Head of caudate nucleus (tissue), 42 donors: ENCODE data around the gene C19orf67.
"Not testable (repeated sequence)": the region's sequence is repeated elsewhere in the genome, so short reads cannot be mapped to it uniquely, and the experiment has no call there.

Source experiments
- DNase-seq, 42 donors: peaks; one replicate each; pipeline versions ENCODE4 v3.0.0 to v3.0.0-alpha.2; 2020 to 2021; ENCODE audit warnings: mixed read lengths in 7 of 42
- intact Hi-C: fragments of 100-400 bp; cut with DNase I; formaldehyde crosslinking; loops from one replicate; pipeline ENCODE4 v1.15.0; 2022

The C19orf67 gene

GRCh38 chr19:14063105-14063504 lies 22.5 kb downstream of the C19orf67 start:
- no peak for DNase-seq
- intact Hi-C loops, result no loop called here

DNA sequence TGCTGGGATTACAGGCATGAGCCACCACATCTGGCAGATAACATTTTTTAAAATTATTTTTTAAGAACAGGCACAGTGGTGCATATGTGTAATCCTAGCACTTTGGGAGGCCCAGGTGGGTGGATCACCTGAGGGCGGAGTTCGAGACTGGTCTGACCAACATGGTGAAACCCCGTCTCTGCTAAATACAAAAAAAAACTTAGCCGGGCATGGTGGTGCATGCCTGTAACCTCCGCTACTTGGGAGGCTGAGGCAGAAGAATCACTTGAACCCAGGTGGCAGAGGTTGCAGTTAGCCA lies 23.1 kb downstream of the C19orf67 start:
- intact Hi-C loops, result no loop called here
- DNase-seq, result no peak

GRCh38 chr19:14061751-14062557 lies 23.6 kb downstream of the C19orf67 start, which contains the start of gene PALM3:
Gene PALM3, minus strand, starts transcription at chr19:14062076. Its CDS starts 96 bp downstream, at chr19:14061980.
- DNase-seq, result no peak

GRCh38 chr19:14061081-14061749 lies 24.4 kb downstream of the C19orf67 start:
- DNase-seq, result no peak
- intact Hi-C loops, result no loop called here

More at GRCh38 chr19:14061751-14062557, 23.6 kb downstream of the C19orf67 start, which contains the start of gene PALM3:
- intact Hi-C loops, result no loop called here

- intact Hi-C loops, result no loop called here
Observed at GRCh38 chr19:14059652-14060155, 25.9 kb downstream of the C19orf67 start.

GRCh38 chr19:14059093-14059480 lies 26.5 kb downstream of the C19orf67 start:
- intact Hi-C loops, result no loop called here

More at GRCh38 chr19:14059652-14060155, 25.9 kb downstream of the C19orf67 start:
- DNase-seq, result no peak

GRCh38 chr19:14058182-14059092 lies 27.1 kb downstream of the C19orf67 start:
- no peak for DNase-seq
- intact Hi-C loops, result no loop called here

More at GRCh38 chr19:14059093-14059480, 26.5 kb downstream of the C19orf67 start:
- peak in 1 of 42 donors; percentile 40 for DNase-seq

GRCh38 chr19:14056741-14057356 lies 28.7 kb downstream of the C19orf67 start:
- intact Hi-C loops, result no loop called here
- no peak for DNase-seq

GRCh38 chr19:14056069-14056666 lies 29.4 kb downstream of the C19orf67 start:
- intact Hi-C loops, result no loop called here
- no peak for DNase-seq

DNA sequence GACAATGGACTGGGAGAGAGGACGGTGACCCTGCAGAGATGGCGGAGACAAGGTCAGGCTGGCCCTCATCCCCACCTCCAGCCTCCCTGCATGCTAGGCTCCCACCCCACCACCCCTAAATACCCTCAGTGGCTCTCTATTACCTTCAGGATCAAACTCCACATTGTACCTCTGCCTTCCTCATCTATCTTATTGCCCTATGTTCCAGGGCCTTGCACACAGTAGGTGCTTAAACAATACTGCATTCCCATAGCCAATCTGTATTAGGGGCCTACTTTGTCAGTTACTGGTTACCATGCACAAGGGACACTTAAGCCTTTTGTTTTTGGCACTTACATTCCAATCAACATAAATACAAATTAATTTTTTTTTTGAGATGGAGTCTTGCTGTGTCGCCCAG lies 30.2 kb downstream of the C19orf67 start:
- no peak for DNase-seq
- intact Hi-C loops, result no loop called here

DNA sequence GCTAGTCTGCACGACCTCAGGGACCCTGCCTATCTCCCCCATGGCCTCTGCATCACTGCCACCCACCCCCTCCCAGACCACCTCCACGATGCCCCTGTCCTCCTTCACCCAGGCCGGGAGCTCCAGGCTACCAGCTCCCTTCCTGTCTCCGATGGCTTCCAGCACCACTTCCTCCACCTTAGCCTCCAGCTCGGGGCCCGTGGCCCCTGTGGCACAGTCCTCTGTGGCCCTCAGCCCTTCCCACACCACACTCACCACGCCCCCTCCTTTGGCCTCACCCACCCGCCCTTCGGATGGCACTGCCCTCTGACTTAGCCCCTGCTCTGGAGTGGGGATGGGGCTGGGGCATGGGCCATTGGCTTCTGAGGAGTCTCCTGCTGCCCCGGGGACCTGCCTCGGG lies 30.9 kb downstream of the C19orf67 start:
- intact Hi-C loops, result no loop called here

GRCh38 chr19:14054099-14054498 lies 31.5 kb downstream of the C19orf67 start:
- intact Hi-C loops, result no loop called here
- no peak for DNase-seq

More for the DNA sequence above, 30.9 kb downstream of the C19orf67 start:
- DNase-seq, result no peak

DNA sequence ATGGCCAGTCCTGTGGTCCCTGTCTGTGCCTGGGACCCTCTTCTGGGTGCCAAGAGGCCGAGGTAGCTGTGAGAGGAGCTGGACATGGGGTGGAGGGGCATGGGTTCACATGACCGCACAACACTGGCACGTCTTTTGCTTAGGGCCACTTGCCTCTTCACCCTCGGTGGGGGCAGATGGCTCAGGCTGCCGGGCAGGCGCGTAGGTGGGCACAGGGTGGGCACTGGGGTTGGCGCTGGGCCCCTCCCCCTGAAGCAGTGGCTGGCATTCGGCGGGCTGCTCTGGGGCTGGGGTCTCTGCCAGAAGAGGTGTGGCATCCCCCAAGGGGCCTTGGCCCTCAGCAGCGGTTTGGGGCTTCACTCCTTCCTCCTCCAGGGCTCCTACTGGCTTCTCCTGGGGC lies 32.1 kb downstream of the C19orf67 start:
- intact Hi-C loops, result no loop called here
- no peak for DNase-seq

- no peak for DNase-seq
- intact Hi-C loops, result no loop called here
Observed at GRCh38 chr19:14053032-14053431, 32.6 kb downstream of the C19orf67 start.

DNA sequence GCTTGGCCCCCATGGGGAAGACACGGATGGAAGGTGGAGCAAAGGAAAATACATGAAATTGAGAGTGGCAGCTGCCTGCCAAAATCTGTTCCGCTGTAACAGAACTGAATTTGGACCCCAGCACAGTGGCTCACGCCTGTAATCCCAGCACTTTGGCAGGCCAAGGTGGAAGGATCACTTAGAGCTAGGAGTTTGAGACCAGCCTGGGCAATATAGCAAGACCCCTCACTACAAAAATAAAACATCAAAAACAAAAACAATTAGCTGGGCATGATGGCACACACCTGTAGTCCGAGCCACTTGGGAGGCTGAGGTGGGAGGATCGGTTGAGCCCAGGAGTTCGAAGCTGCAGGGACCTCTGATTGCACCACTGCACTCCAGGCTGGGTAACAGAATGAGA lies 33.1 kb downstream of the C19orf67 start:
- intact Hi-C loops, result no loop called here
- DNase-seq, result no peak

DNA sequence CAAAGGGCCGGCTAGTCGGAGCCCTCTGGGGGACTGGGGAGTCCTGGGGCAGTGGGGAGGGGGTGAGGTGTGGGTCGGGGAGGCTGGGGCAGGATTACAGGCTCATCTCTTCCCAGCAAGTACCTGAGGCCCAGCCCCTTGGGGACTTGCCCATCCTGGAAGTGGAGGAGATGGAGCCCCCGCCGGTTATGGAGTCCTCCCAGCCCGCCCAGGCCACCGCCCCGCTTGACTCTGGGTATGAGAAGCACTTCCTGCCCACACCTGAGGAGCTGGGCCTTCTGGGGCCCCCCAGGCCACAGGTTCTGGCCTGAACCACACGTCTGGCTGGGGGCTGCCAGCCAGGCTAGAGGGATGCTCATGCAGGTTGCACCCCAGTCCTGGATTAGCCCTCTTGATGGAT lies 33.6 kb downstream of the C19orf67 start:
- intact Hi-C loops, result no loop called here
- no peak for DNase-seq

- DNase-seq, intact Hi-C loops: not testable (repeated sequence)
Observed at GRCh38 chr19:14050961-14051360, 34.6 kb downstream of the C19orf67 start.

- DNase-seq, result no peak
- intact Hi-C loops, result no loop called here
Observed at GRCh38 chr19:14050512-14050911, 35.1 kb downstream of the C19orf67 start.
